ENCODE results near the gene ANKS1B. TPM values are rescaled to one million over a fixed set of nuclear protein-coding genes. Genes with fewer than 3 reads are reported as not detected.

The ANKS1B gene
- total and polyA plus RNA-seq, 10 of the 15 experiments (the other 5 are each of a cell fraction or from before 2014, with no cell fraction given), result 0.16 to 1.3 (median 0.82) TPM; not detected in 7

DNA sequence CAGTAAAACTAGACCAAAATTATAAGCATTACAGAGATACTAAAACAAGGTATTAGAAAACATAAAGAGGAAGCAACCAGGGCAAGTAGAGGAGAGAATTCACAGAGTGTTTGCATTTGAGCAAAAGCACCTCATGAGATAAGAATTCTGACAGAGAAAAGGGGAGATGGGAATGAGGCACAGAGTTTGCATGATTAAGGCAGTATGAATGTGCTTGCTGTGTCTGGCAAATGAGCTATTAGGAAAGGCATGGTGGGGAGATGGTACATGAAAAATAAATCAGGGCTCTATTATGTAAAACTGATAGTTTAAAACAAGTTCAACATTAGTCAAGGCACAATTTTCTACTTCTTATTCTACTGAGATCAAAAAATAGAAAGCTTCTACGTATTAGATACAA is 314.1 kb downstream of the ANKS1B start:
- in situ Hi-C loops (cut with MboI) (no loop called here), intact Hi-C loops (cut with micrococcal nuclease; ENCODE audit: unreplicated experiment) (no loop called here)
- FAIRE-seq (no peak), ATAC-seq (no peak), DNase-seq (ENCODE audit: low read depth, low spot score) (no peak)
- Histone ChIP-seq H3K4me1 (ENCODE audit: control insufficient read depth, insufficient read depth, low read length) (no peaks in the 10 kb centered on the region), H3K27ac (ENCODE audit: control insufficient read depth, insufficient read depth) (no peak overlapping the region), H3K27me3 (replicated peaks in 1 of 2; ENCODE audit: control insufficient read depth in 2 of 2, insufficient read depth in 2 of 2, low read length in 1 of 2) (no peaks in the 10 kb centered on the region), H4K20me1 (ENCODE audit: control insufficient read depth, insufficient read depth) (no peaks in the 10 kb centered on the region), H3K9ac (ENCODE audit: control insufficient read depth, insufficient read depth, low read length) (no peak overlapping the region), H3K4me3 (no peak overlapping the region), H3K36me3 (ENCODE audit: control insufficient read depth in 2 of 2, insufficient read depth in 2 of 2, low read length in 1 of 2) (no peaks in the 10 kb centered on the region), H3K79me2 (ENCODE audit: control insufficient read depth, insufficient read depth, low read length) (no peaks in the 10 kb centered on the region), H2AFZ (ENCODE audit: control insufficient read depth, low read depth, low read length) (no peak overlapping the region), H3K9me3 (replicated peaks; ENCODE audit: control insufficient read depth, insufficient read depth, low read length) (no peaks in the 10 kb centered on the region), H3K4me2 (ENCODE audit: control insufficient read depth, insufficient read depth) (no peak overlapping the region)
- TF ChIP-seq KDM1A (IDR thresholded peaks at IDR 0.05; ENCODE audit: borderline replicate concordance) (no peak), MTA3 (IDR thresholded peaks at IDR 0.05; ENCODE audit: borderline replicate concordance, low read length) (no peak), CBX5 (IDR thresholded peaks at IDR 0.05; ENCODE audit: low read depth) (no peak)
- TF ChIP-seq, protein P1, sequence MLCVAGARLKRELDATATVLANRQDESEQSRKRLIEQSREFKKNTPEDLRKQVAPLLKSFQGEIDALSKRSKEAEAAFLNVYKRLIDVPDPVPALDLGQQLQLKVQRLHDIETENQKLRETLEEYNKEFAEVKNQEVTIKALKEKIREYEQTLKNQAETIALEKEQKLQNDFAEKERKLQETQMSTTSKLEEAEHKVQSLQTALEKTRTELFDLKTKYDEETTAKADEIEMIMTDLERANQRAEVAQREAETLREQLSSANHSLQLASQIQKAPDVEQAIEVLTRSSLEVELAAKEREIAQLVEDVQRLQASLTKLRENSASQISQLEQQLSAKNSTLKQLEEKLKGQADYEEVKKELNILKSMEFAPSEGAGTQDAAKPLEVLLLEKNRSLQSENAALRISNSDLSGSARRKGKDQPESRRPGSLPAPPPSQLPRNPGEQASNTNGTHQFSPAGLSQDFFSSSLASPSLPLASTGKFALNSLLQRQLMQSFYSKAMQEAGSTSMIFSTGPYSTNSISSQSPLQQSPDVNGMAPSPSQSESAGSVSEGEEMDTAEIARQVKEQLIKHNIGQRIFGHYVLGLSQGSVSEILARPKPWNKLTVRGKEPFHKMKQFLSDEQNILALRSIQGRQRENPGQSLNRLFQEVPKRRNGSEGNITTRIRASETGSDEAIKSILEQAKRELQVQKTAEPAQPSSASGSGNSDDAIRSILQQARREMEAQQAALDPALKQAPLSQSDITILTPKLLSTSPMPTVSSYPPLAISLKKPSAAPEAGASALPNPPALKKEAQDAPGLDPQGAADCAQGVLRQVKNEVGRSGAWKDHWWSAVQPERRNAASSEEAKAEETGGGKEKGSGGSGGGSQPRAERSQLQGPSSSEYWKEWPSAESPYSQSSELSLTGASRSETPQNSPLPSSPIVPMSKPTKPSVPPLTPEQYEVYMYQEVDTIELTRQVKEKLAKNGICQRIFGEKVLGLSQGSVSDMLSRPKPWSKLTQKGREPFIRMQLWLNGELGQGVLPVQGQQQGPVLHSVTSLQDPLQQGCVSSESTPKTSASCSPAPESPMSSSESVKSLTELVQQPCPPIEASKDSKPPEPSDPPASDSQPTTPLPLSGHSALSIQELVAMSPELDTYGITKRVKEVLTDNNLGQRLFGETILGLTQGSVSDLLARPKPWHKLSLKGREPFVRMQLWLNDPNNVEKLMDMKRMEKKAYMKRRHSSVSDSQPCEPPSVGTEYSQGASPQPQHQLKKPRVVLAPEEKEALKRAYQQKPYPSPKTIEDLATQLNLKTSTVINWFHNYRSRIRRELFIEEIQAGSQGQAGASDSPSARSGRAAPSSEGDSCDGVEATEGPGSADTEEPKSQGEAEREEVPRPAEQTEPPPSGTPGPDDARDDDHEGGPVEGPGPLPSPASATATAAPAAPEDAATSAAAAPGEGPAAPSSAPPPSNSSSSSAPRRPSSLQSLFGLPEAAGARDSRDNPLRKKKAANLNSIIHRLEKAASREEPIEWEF (IDR thresholded peaks at IDR 0.05; ENCODE audit: insufficient replicate concordance, low read depth, low read length), result no peak
- no TSS peak for BruUV-seq (replicated peaks)
- POLR2A ChIA-PET, result no interaction called here
- RAD21 ChIA-PET (ENCODE audit: unreplicated experiment), result no interaction called here
- SMC1A ChIA-PET (ENCODE audit: uncharacterized antibody, unreplicated experiment), result no interaction called here
- WGBS (ENCODE audit: insufficient coverage, insufficient replicate concordance, low lambda C conversion rate, missing lambda C conversion rate), result 9% methylated on average over 1 of the region's 1 CpG
- CTCF ChIA-PET, result no interaction called here
